ENCODE measurements around the gene EPM2A.

DNA sequence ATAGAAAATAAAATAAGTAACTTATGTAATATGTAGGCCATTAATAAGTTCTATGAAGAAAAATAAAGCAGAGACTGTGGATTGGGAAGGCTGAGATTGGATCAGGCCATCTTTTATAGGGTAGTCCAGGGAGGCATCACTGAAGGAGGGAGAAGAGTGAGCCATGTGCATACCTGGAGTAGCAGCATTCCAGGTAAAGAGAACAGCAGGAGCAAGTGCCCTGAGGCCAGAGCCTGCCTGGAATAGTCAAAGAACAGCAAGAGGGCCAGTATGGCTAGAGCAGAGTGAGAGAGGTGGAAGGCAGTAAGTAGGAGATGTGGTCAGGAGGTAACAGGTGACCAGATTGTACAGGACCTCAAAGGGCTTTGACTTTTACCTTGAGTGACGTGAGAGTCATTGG lies 112.1 kb downstream of the EPM2A start:
- no peak for TF ChIP-seq POLR2A (IDR thresholded peaks at IDR 0.05)
- TF ChIP-seq, protein P1, sequence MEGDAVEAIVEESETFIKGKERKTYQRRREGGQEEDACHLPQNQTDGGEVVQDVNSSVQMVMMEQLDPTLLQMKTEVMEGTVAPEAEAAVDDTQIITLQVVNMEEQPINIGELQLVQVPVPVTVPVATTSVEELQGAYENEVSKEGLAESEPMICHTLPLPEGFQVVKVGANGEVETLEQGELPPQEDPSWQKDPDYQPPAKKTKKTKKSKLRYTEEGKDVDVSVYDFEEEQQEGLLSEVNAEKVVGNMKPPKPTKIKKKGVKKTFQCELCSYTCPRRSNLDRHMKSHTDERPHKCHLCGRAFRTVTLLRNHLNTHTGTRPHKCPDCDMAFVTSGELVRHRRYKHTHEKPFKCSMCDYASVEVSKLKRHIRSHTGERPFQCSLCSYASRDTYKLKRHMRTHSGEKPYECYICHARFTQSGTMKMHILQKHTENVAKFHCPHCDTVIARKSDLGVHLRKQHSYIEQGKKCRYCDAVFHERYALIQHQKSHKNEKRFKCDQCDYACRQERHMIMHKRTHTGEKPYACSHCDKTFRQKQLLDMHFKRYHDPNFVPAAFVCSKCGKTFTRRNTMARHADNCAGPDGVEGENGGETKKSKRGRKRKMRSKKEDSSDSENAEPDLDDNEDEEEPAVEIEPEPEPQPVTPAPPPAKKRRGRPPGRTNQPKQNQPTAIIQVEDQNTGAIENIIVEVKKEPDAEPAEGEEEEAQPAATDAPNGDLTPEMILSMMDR (IDR thresholded peaks at IDR 0.05), result no peak

Data from vagina (tissue), 2 donors.